Fibroblast of lung (primary cell): ENCODE data around the gene SIX5. TPM values are rescaled to one million over a fixed set of nuclear protein-coding genes. Genes with fewer than 3 reads are reported as not detected.

Experiments used
- DNase-seq, 2 donors: peaks; one replicate each; pipeline versions ENCODE4 v3.0.0 to v3.0.0-alpha.2; 2010; ENCODE audit warnings: low read depth in 2 of 2
- H2AFZ ChIP-seq: 2 replicates; pipeline ENCODE4 v1.5.1; 2012; ENCODE audit warnings: low read length, control low read depth, inconsistent platforms
- H3K27ac ChIP-seq: 2 replicates; pipeline ENCODE4 v1.5.1; 2011; ENCODE audit warnings: low read length, control low read depth; ENCODE audit not compliant: insufficient read depth
- H3K27me3 ChIP-seq: 2 replicates; pipeline ENCODE4 v1.5.1; 2011; ENCODE audit warnings: mild to moderate bottlenecking, low read length; ENCODE audit not compliant: control insufficient read depth, insufficient read depth
- H3K36me3 ChIP-seq: 2 replicates; pipeline ENCODE4 v1.5.1; 2011; ENCODE audit warnings: low read length; ENCODE audit not compliant: control insufficient read depth, insufficient read depth
- H3K4me1 ChIP-seq: 2 replicates; pipeline ENCODE4 v1.5.1; 2011; ENCODE audit warnings: low read length; ENCODE audit not compliant: control insufficient read depth, insufficient read depth; ENCODE audit errors: extremely low read depth
- H3K4me2 ChIP-seq: 2 replicates; pipeline ENCODE4 v1.5.1; 2011; ENCODE audit warnings: low read length, control low read depth; ENCODE audit not compliant: insufficient read depth; ENCODE audit errors: extremely low read depth
- H3K4me3 ChIP-seq, 4 experiments: fragments of 200-600 bp in 1 of 4; sonication (generic) in 1 of 4; replicated peaks in 1 of 4; 2 replicates each; pipeline ENCODE4 v1.5.1; 2011 to 2016; ENCODE audit warnings: low read length in 4 of 4, low read depth in 3 of 4, mild to moderate bottlenecking in 3 of 4, control low read depth in 2 of 4, inconsistent platforms in 1 of 4, mixed read lengths in 1 of 4; ENCODE audit not compliant: insufficient read depth in 1 of 4; ENCODE audit errors: control extremely low read depth in 1 of 4
- H3K79me2 ChIP-seq: 2 replicates; pipeline ENCODE4 v1.5.1; 2012; ENCODE audit warnings: mild to moderate bottlenecking, low read length, inconsistent platforms; ENCODE audit not compliant: control insufficient read depth, insufficient read depth
- H3K9ac ChIP-seq: 2 replicates; pipeline ENCODE4 v1.5.1; 2011; ENCODE audit warnings: mild to moderate bottlenecking, low read length, control low read depth; ENCODE audit not compliant: insufficient read depth
- H3K9me3 ChIP-seq: 2 replicates; pipeline ENCODE4 v1.5.1; 2012; ENCODE audit warnings: low read depth, low read length; ENCODE audit not compliant: control insufficient read depth, insufficient read depth
- H4K20me1 ChIP-seq: 2 replicates; pipeline ENCODE4 v1.5.1; 2011; ENCODE audit warnings: low read length; ENCODE audit not compliant: control insufficient read depth, insufficient read depth; ENCODE audit errors: extremely low read depth
- EZH2 ChIP-seq: IDR thresholded peaks from 2 replicates; pipeline ENCODE4 v1.5.1; 2012; ENCODE audit warnings: low read length, control low read depth, mild to moderate bottlenecking; ENCODE audit errors: missing control alignments
- polyA plus RNA-seq, 2 donors: library from polyadenylated mRNA; depleted of rRNA in 1 of 2; stranded (reverse) in 1 of 2; unstranded in 1 of 2; fragments of >200 nt; gene quantifications; 2 replicates each; pipeline ENCODE4 v1.2.1, GENCODE V29; 2011 to 2012; ENCODE audit warnings: missing spikeins in 1 of 2
- total RNA-seq: library from RNA; depleted of rRNA; stranded (reverse); fragments of >200 nt; gene quantifications from 2 replicates; pipeline ENCODE4 v1.2.1, GENCODE V29; 2014
- TF ChIP-seq, protein P1 (sequence below), 2 donors: IDR thresholded peaks in 1 of 2; conservative IDR thresholded peaks in 1 of 2; 1 replicate in 1 of 2; 2 replicates in 1 of 2; pipeline ENCODE4 v1.5.1; 2011 to 2012; ENCODE audit warnings: low read length in 2 of 2, control low read depth in 1 of 2, inconsistent platforms in 1 of 2, low read depth in 1 of 2, mild to moderate bottlenecking in 1 of 2

SIX5 gene
- total and polyA plus RNA-seq, 2 donors (not counting 1 experiment from before 2014, with no cell fraction given): 3.4 to 10.7 TPM

- Histone ChIP-seq H3K36me3 (peaks cover 22% of the 10 kb centered on the region), H3K9me3 (no peaks in the 10 kb centered on the region), H3K27me3 (no peaks in the 10 kb centered on the region), H3K79me2 (peaks cover 9% of the 10 kb centered on the region), H3K9ac (no peak overlapping the region), H2AFZ (no peak overlapping the region), H3K27ac (no peak overlapping the region), H4K20me1 (no peaks in the 10 kb centered on the region), H3K4me3 (peak overlapping the region in 1 of 4 experiments; percentile 81), H3K4me1 (peaks cover 22% of the 10 kb centered on the region), H3K4me2 (no peak overlapping the region)
- DNase-seq: peak in 1 of 2 donors; percentile 30
- TF ChIP-seq, protein P1, sequence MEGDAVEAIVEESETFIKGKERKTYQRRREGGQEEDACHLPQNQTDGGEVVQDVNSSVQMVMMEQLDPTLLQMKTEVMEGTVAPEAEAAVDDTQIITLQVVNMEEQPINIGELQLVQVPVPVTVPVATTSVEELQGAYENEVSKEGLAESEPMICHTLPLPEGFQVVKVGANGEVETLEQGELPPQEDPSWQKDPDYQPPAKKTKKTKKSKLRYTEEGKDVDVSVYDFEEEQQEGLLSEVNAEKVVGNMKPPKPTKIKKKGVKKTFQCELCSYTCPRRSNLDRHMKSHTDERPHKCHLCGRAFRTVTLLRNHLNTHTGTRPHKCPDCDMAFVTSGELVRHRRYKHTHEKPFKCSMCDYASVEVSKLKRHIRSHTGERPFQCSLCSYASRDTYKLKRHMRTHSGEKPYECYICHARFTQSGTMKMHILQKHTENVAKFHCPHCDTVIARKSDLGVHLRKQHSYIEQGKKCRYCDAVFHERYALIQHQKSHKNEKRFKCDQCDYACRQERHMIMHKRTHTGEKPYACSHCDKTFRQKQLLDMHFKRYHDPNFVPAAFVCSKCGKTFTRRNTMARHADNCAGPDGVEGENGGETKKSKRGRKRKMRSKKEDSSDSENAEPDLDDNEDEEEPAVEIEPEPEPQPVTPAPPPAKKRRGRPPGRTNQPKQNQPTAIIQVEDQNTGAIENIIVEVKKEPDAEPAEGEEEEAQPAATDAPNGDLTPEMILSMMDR (conservative IDR thresholded peaks at IDR 0.05 in 1 of 2, IDR thresholded peaks at IDR 0.05 in 1 of 2; ENCODE audit: low read depth in 1 of 2, low read length in 2 of 2): peak; percentile 20 to 24
- TF ChIP-seq EZH2: no peak
These were observed 10.4 kb upstream of the SIX5 start for GRCh38 chr19:45779231-45780145.

DNA sequence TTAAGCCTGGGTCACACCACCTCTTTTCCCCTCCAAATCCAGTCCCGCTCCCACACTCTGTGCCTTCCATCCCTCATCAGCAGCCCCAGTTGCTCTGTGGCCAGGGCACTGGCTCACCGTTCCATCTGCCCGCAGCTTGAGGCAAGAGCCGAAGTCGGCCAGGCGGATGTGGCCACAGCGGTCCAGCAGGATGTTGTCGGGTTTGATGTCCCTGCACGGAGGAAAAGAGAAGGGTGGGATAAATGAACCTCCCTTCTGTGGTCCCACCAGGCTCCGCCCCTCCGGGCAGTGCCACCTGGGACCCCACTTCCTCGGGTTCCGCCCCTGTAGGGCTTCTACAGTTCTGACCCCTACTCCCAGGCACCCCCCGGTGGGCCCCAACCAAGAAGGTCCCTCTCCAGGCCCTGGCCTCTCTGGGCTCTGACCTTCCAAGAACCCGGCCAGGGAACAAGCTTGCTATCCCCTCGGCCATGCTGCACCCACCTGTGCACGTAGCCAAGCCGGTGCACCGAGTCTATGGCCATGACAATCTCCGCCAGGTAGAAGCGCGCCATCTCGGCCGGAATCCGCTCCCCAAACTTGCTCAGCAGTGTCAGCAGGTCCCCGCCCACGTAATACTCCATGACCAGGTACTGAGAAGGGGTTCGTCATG is 9.1 kb upstream of the SIX5 start:
- no peak overlapping the region for H3K27ac ChIP-seq
- TF ChIP-seq, protein P1 (conservative IDR thresholded peaks at IDR 0.05 in 1 of 2, IDR thresholded peaks at IDR 0.05 in 1 of 2; ENCODE audit: low read depth in 1 of 2, low read length in 2 of 2): no peak
- no peak for TF ChIP-seq EZH2
- H4K20me1 ChIP-seq: no peaks in the 10 kb centered on the region
- H3K4me1 ChIP-seq: peaks cover 12% of the 10 kb centered on the region
- peaks cover 22% of the 10 kb centered on the region for H3K36me3 ChIP-seq
- DNase-seq: no peak
- H3K79me2 ChIP-seq: peaks cover 9% of the 10 kb centered on the region
- no peak overlapping the region for H3K4me3 ChIP-seq
- no peak overlapping the region for H3K4me2 ChIP-seq
- no peak overlapping the region for H2AFZ ChIP-seq
- H3K27me3 ChIP-seq: no peaks in the 10 kb centered on the region
- no peak overlapping the region for H3K9ac ChIP-seq
- H3K9me3 ChIP-seq: no peaks in the 10 kb centered on the region

DNA sequence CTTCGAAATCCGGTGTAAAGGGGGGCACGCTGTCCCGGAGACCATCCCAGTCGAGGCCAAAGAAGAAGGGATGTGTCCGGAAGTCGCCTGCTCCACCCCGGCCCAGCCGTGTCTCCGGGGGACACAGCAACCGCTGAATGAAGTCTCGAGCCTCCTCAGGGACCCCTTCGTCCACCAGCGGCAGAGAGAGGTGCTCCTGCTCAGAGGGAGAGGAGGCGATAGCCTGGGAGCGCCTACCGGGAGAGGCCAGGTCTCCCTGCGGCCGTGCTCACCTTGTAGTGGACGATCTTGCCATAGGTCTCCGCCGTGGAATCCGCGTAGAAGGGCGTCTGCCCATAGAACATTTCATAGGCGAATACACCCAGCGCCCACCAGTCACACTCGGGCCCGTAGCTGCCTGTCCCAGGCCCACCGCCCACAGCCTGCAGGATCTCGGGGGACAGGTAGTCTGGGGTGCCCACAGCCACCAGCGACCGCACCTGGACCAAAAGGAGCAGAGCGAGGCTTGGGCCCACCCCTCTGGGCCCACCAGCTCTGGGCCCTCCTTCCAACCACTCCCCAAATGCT is 8.4 kb upstream of the SIX5 start:
- no peaks in the 10 kb centered on the region for H3K9me3 ChIP-seq
- no peak overlapping the region for H3K9ac ChIP-seq
- H3K4me1 ChIP-seq: peaks cover 11% of the 10 kb centered on the region
- peaks cover 9% of the 10 kb centered on the region for H3K79me2 ChIP-seq
- no peak for TF ChIP-seq EZH2
- TF ChIP-seq, protein P1 (conservative IDR thresholded peaks at IDR 0.05 in 1 of 2, IDR thresholded peaks at IDR 0.05 in 1 of 2; ENCODE audit: low read depth in 1 of 2, low read length in 2 of 2): no peak
- no peak for DNase-seq
- H3K27ac ChIP-seq: no peak overlapping the region
- H3K36me3 ChIP-seq: peaks cover 27% of the 10 kb centered on the region
- H3K27me3 ChIP-seq: no peaks in the 10 kb centered on the region
- H3K4me3 ChIP-seq: no peak overlapping the region
- H3K4me2 ChIP-seq: no peak overlapping the region
- no peaks in the 10 kb centered on the region for H4K20me1 ChIP-seq
- H2AFZ ChIP-seq: no peak overlapping the region
